GM21423 (cell line): Measurements from ENCODE around the gene GNGT1.
A peak's percentile ranks its signal among the peaks of the same experiment; 100 is the strongest.

Experiments
- ATAC-seq: cut with Tn5 transposase; IDR thresholded peaks from one replicate; pipeline ENCODE4 v1.9.1; 2021; ENCODE audit warnings: mild to moderate bottlenecking, moderate library complexity; ENCODE audit not compliant: unreplicated experiment

Gene GNGT1

DNA sequence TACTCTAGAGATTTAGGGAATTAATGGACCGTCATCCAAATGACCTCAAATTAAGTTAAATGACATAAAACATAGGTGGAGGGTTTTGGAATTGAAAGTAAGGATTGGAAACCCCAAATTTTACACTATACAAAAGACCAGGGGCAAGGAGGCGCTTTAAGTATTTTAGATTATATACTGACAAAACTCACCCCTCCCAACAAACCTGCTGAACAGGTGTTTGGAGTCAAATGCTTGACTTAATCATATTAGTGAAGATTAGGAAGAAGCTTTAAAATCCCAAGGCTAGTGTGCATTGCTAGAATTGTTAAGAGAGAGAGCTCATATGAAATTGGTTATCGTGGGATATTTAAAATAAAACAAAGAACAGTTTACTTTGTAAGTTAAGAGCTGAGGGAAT lies at the start of gene GNGT1:
TSS of gene GNGT1 (plus strand) at position 301 of the 400 bp plus-strand sequence. CDS start 180 bp downstream, outside the sequence.
- ATAC-seq: no peak

DNA sequence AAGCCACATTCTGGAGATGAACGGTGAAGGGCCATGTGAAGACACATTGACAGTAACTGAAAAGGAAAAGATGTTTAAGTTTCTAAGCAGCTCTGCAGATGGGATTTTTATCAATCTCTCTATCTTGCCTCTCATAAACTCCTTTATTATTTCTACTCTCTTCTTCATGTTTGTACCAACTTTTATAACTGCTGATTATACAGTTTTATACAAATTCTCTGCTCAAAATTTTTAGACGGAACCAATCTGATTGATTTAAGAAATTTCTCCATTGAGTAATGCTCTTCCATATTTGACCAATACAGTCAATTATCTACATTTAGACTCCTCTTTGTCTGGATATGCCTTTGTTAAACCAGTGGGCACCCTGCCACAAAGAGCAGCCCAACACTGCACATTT lies 47.5 kb upstream of the GNGT1 start:
- ATAC-seq: no peak

DNA sequence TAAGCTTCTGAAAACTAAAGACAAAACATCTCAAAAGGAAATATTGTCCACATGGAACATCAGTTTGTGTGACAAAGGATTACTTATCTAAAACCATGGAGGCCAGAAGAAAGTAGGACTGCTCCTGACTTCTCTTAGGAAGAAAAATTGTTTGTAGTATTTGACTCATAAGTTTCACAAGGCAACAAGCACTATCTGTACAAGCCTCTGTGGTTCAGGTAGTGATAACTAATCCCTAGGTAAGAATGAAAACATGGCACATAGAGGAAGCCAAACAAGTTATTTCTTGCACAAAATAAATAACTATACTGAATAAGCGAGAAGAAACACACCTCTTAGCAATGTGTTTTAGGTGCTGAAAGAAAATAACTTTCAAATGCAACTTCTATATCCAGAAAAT lies 46.1 kb upstream of the GNGT1 start:
- ATAC-seq: no peak

DNA sequence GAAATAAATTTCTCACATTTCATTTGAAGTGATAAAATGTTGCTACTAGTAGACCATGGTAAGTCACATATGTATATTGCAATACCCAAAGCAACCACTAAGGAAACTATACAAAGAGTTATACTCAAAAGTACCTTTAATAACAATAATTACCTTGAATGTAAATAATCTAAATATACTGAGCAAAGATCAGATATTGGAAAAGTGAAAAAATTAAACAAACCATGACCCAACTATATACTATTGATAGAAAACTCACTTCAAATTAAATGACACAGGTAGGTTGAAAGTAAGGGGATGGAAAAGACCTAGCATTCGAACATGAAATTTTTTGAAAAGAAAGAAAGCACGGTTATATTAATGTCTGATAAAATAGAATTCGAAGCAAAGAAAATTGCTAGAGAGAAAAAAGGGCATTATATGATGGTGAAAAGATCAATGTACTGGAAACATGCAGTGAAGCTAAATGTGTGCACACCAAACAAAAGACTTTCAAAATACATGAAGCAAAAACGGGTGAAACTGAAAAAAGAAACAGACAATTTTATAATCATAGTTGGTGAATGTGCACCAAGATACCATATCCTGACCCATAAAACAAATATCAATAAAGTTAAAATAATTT lies 44.9 kb upstream of the GNGT1 start:
- ATAC-seq: no peak

DNA sequence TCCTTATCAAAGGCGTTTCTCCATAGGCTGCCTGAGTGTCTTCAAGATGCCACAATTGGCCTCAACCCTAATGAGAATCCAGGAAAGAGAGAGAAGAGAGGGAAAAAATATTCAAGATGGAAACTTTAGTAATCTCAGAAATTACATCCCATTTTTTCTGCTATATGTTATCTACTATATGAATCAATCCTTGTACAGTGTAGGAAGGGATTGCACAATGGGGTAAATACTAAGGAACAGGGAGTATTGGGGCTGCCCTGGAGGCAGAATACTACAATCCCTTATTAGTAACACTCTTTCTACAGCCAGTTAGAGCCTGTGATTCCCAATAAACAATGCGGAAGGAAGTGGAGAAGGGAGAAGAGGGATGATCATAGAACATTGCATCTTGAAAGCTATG lies 43.7 kb upstream of the GNGT1 start:
- no peak for ATAC-seq

DNA sequence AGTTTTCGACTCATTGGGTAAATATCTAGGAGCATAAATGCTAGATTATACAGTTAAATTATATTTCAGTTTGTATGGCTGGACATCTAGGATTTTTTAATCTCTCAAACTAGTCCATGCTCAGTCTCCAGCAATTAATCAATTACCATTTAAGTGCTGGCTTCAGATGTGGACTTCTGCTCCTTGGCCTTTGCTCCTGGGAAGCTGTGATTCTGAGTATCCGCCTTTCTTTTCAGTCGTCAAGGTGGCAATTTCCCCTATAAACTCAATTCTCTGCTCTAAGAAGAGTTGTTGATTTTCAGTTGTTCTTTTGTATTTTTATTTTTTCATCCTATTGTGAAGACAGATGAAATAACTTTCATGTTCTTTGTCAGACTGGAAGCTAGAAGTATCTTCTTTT lies 39.5 kb upstream of the GNGT1 start:
- no peak for ATAC-seq

DNA sequence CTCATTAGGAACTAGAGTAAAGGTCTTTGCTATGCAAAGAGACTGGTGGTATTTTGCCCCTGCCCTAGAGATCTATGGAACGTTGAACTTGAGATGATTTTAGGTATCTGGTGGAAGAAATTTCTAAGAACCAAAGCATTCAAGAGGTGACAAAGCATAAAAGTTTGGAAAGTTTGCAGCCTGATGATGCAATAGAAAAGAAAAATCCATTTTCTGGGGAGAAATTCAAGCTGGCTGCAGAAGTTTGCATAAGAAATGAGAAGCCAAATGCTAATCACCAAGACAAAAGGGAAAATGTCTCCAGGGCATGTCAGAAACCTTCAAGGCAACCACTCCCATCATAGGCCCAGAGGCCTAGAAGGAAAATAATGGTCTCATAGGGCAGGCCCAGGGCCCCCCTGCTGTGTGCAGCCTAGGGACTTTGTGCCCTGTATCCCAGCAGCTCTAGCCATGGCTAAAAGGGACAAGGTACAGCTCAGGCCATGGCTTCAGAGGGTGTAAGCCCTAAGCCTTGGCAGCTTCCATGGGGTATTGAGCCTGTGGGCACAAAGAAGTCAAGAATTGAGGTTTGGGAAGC lies 32.3 kb upstream of the GNGT1 start:
- no peak for ATAC-seq

DNA sequence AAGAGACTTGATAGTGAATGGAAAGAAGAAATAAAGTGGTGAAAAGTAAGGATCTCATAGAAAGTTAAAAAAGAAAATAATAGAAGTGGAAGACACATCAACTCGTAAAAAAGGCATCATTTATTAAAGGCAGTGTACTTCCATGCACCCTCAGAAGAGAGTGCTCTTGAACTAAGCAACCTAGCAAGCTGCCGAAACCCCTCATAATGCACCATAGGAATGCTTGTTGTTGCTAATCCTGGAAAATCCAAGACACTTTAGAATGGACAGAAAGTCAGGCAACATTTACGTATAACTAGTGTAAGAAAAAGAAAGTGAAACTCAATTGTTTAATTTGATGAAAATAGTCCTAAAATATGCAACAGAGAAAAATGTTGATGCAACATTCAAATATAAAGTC lies 28.6 kb upstream of the GNGT1 start:
- ATAC-seq: no peak

DNA sequence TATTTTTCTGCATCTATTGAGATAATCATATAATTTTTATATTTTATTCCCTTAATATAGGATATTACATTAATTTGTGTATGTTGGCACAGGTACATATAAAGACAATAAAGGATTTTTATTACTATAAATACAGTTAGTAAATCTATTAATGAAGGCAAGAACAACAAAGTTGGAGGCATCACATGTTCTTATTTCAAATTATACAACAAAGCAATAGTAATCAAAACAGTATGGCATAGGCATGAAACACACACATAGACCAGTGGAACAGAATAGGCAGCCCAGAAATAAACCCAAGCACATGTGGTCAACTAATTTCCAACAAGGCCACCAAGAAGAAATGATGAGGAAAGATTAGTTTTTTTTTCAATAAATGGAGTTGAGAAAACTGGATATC lies 27.0 kb upstream of the GNGT1 start:
- ATAC-seq: no peak

DNA sequence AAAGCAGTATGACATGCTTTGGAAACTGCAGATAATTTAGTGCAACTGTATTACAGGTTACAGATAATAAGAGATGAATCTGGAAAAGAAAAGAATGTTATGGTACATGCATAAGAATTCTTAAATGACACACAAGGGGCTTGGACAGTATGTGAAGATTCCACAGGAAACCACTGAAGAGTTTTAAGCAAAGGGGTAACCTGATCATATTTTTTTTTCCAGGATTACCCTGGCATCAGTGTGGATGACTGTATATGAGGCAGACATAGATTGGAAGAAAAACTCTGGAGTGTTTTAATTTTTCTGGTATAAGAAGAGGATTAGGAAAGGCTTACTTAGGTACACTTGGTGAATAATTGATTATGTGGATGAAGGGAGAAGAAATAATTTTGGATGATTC lies 23.9 kb upstream of the GNGT1 start:
- no peak for ATAC-seq

DNA sequence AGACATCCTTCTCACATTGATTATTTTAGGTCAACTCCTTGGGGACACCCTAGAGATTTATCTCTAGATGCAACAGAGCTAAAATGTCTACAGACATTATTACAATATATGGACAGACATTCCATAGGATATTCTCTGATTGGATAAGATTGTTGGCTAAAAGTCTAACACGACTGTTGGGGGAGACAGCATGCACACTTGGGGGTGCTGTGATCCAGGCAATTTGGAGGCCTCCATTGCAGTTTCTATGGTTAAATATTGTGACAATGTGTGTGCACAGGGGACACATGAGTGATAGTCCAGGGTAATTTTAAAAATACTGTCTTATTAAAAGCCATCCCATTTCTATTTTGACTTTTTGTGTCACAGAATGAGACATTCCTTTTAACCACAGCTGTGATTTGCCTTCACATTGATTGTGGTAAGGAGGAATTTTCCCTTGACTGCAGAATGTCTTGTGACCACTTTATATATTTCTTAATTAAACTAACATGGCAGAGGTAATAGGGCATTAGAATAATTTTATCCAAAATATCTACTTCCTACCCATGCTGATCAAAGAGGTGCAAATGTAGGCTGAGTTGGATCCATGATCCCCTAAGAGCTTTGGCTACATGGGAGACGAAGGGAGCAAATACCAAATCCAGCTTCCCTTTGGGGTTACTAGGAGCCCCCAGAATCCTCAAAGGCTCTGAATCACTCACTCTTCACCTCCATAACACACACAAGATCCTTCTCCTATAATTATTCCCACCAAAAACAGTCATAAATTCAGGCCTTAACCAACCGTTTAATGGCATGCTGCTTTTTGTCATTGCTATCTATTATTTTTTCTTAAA lies 23.1 kb upstream of the GNGT1 start:
- no peak for ATAC-seq

DNA sequence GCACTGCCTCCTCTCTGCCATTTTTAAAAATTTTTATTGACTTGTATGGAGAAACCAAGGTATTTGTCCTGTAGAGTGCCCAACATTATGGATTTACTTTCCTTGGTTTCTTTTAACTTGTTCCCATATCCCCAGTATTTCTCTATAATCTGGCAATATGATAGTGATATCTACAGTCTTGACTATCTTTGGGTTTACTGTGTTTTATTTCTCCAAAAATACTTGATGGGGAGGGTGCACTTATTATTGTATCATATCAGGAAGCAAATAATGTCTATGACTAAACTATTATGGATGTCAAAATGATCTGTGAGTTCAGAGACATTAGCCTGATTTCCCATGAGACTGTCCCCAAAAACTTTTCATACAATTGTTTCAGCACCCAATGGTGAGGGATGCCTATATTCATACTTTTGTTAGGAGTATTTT lies 22.4 kb upstream of the GNGT1 start:
- no peak for ATAC-seq

DNA sequence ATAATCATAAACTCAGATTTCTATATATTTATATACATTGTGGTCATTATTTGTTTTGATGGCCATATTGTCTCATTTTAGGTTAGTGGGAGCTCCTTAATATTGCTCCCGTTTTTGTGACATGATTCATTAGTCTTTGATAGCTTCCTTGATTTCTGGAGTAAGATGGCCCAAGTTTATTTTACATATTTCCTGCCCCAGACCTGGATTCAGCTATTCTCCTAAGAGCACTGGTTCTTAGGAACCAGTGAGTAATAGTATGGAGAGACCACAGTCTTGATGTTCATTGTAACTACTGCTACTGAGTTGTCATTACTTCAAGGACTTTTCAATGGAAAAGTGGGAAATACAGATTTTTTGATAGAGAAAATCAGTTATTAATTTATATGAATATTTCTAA lies 21.8 kb upstream of the GNGT1 start:
- ATAC-seq: no peak

DNA sequence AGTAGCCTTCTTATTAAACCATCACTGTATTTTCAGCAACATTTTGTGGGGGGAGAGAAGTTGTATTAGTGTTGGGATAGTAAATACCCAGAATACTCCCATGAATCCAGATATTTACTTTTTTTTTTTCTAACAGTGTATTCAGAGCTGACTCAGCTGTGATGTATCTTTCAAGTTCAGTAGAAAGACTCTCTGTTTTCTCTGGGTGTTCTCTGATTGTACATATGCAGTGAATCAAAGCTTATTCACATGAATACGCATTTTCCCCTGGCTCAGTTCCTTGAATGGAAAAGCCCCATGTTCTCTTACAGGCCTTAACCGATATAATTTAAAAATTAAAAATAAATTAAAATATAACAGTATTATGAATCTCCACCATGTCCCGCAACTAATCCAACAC lies 17.1 kb upstream of the GNGT1 start:
- no peak for ATAC-seq

DNA sequence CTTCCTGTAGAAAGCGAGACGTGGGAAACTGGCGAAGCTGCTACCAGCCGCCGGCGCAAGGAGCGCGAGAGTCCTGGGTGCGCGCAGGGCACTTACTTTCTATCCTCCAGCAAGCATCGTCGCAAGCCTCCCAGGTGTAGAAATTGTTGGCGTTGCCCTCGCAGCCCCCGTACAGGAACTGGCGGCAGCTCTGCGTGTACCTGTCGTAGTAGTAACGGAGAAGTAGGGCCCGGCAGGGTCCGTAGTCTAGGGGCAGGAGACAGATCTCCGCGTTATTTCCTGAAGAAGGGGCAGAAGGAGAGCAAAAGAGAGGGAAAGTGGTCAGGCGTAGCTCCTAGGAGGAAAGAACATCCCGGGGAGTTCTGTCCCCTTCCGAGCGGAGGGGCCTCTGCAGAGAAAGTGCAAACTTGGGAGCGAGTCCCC lies 16.3 kb upstream of the GNGT1 start:
- ATAC-seq: peak; percentile 81

DNA sequence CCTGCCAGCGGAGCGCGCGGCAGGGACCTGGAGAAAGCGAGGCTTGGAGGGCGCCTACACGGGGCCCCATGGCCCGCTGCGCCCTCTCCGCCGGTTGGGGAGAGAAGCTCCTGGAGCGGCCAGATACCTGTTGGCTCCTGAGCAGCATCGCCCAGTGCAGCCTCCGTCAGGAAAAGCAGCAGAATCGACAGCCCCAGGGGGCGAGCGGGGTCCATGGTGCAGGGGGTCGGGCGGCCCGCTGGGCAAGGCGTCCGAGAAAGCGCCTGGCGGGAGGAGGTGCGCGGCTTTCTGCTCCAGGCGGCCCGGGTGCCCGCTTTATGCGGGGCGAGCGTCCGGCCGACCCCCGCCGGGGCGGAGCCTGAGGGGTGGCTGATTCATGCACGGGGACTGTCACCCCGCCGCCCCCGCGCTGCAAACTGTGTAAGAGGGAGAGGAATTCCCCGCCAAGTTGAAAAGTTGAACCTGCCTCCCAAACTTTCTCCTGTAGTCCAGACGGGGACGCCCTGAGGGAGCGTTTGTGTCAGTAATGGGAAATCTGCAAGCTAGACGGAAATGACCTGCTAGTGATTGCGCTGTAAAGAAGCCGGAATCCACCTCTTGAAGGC lies 15.8 kb upstream of the GNGT1 start, which contains the start of gene TFPI2:
TSS of gene TFPI2 (minus strand) at position 290 of the 605 bp plus-strand sequence. CDS start at position 215, 75 bp downstream.
- ATAC-seq: peak; percentile 41

DNA sequence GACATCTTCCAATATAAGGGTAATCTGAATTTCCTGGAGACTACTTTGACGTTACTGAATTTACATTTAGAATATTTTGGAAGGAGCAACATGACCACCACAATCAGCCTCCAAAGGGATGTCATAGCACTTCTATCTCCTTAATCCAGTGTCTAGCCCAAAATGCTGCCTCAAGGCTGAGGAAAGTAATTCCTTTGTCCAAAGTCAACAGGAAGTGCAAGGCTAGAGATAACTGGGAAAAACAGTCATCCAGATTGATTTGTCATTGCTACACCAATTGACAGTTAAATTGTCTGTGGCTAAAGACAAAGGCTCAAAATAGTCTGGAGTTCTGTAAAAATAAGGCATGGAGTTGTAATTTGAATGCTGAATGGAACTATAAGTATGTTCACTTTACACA lies 11.9 kb upstream of the GNGT1 start:
- no peak for ATAC-seq

DNA sequence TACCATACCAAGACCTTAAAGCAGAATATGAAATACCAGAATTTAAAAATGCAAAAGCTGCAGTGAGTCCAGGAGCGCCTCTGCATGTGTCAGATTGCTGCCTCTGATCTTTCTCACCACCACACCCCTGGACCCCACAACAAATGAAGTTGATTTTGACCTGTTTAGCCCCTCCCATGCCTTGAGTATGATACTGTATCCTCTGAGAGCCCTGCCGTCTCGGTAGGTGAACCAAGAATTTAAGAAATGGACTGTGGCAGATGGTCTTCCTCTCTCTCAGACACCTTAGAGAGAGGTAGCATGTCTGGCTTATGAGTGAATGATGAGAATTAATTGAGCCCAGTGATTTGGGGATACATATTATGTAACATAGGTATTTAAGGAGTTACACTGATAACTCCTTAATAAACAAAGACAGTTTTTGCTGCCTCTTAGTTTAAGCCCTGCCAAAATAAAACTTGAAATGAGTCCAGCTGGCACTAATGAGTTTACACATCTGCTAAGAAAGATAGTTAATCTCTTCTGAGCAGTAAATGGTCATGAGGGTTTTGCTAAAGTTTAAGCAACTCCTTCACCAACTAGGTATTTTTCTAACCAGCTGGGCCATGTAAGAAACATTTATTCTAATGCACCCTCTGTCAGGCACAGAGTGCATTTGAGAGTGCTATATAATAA lies 11.3 kb upstream of the GNGT1 start:
- no peak for ATAC-seq

DNA sequence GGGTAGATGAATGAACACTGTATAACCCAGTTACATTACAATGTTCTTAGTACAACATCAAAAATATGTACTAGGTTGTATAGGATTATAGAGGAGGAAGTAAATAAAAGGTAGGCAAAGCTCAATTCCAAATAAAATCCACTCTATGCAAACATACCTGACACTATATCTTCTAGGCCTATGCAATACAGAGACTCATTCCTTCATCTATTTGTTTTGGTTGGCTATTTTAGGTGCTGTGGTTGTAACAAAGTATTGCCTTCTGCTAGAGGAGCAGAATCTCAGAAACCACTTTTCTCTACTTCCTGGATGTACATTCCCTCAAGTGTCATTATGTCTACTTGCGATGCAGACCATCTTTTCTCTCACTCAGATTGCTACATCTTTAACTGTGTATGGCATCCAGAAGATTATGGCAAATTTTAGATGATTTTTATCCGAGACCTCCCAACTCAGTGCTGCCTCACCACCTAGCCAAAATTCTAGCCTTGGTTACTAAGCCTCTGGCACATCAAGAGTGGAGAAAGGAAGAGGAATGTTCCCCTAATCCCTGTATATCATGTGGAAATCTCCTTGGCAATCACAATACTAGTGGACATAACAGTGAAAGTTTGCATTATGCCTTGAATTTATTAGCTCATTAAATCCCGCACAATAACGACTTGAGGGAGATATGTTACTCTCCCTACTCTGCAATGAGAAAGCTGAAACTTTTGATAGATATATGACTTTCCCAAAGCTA lies 10.3 kb upstream of the GNGT1 start:
- ATAC-seq: no peak

DNA sequence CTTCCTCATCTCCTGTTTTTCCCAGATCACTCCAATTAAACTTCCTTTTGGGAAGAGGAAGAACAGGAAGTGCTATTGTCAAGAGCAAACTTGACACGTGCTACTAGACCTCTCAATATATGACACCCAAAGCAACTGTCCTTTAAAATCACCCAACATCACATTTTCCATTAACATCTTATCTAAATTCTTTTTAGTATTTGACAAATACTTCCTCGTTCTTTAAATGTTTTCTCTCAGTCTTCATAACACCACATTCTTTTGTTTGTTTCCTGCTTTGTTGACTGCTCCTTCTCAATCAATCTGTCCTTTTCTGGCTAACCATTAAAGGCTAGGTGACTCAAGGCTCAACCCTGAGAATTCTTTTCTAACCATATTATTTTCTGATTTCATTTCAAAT lies 8.7 kb upstream of the GNGT1 start:
- ATAC-seq: no peak
